ENCODE measurements around the gene GOLGA6C.
"Not testable (repeated sequence)": the region's sequence is repeated elsewhere in the genome, so short reads cannot be mapped to it uniquely, and the experiment has no call there.

GOLGA6C gene

GRCh38 chr15:75258620-75259343 lies 648 bp downstream of the GOLGA6C start:
- not testable (repeated sequence) for DNase-seq

GRCh38 chr15:75259873-75260272 lies 1.7 kb downstream of the GOLGA6C start:
- not testable (repeated sequence) for DNase-seq

DNA sequence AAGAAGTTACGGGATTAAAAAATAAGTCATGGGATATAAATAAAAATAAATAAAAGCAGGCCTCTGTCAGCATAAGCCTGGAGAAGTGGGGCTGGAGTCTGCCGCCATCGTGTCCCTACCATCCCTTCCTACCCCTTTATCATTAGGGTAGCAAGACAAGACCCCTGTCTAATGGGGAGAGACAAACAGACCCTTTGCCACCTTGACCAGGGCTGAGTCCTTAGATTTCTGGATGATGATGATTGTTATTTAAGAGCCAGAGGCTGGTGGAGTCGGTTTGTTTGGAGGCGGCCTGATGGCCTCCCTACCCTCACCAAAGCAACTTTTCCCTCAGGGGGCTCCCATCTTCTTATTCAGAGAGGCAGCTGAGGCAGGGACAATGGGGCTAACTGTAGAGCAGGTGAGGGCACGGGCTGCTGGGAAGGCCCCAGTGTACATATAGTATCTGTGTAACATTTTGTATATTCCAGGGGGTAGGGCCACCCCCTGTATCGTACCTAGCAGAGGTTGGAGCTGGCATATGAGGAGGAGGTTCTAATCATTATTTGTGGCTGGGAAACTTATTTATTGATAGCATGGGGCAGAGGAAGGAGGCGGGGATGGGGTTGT lies 15.7 kb downstream of the GOLGA6C start:
- not testable (repeated sequence) for DNase-seq

- DNase-seq, result peak; percentile 56 to 64
Measured at GRCh38 chr15:75274509-75275107, 16.5 kb downstream of the GOLGA6C start.

- DNase-seq, result not testable (repeated sequence)
Measured at GRCh38 chr15:75275617-75276016, 17.5 kb downstream of the GOLGA6C start.

DNA sequence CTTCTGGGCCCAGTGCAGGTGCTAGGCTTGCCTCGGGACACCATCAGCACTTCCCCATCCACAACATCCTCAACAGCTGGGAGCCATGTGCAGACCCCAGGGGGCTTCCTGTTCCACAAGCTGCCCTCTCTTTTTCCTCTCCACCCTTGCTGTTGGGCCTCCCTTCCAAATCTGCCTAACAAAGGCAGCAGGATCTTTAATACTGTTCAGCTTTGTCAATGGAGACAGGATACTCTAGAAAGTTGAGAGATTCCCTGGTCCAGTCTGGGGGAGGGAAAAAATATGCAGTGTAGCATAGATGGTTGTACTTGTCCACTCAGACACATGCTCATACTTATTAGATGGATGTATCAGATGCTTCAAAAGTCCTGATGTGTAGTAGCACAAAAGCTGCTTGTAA lies 20.4 kb downstream of the GOLGA6C start:
- DNase-seq, result not testable (repeated sequence)

DNA sequence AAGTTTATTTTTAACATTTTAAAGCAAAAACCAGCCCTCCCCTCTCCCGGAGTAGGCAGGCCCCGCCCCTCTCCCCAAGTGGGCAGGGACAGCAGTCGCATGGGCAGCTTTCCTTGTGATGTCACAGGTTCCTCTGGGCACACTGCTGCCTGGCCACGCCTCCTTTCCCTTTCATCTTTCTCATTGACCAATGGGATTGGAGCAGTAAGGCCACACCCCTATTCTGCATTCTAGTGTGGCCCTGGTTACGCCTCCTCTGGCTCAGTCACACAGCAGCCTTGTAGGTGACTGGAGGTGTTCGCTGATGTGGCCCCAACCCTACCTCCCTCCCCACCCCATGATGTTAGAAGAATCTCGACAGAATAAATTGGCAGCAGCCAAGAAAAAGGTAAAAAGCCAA lies 24.4 kb downstream of the GOLGA6C start, which contains the start of gene GOLGA6D:
GOLGA6D (plus strand) TSS at position 264 of the 400 bp plus-strand sequence; CDS start at position 305, 41 bp downstream.
- not testable (repeated sequence) for DNase-seq

- DNase-seq, result not testable (repeated sequence)
Measured at GRCh38 chr15:75284152-75284551, 26.0 kb downstream of the GOLGA6C start.

GRCh38 chr15:75293660-75294059 lies 35.5 kb downstream of the GOLGA6C start:
- not testable (repeated sequence) for DNase-seq

DNA sequence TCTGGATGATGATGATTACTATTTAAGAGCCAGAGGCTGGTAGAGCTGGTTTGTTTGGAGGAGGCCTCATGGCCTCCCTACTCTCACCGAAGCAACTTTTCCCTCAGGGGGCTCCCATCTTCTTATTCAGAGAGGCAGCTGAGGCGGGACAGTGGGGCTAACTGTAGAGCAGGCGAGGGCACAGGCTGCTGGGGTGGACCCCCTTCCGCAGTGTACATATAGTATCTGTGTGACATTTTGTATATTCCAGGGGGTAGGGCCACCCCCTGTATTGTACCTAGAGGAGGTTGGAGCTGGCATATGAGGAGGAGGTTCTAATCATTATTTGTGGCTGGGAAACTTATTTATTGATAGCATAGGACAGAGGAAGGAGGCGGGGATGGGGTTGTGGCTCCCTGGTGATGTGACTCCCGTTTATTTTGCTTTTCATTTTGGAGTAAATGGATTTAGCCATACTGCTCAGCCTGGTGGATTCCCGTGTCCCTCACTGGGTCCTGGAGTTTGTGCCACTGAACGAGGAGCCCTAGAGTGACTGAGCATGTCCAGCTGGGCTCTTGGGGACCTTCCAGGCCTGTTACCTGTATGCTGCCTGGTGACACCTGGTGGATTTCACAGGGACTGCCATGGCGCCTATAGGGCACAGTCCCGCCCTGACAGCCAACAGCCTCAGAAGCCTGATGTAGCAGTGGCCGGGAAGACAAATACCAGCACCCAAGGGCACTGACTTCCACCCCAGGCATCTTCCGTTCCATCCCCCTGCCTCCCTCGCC lies 40.6 kb downstream of the GOLGA6C start:
- not testable (repeated sequence) for DNase-seq

- DNase-seq, result peak; percentile 51 to 68
Measured at GRCh38 chr15:75299311-75299688, 41.2 kb downstream of the GOLGA6C start.

- DNase-seq, result not testable (repeated sequence)
Measured at GRCh38 chr15:75300026-75300425, 41.9 kb downstream of the GOLGA6C start.

DNA sequence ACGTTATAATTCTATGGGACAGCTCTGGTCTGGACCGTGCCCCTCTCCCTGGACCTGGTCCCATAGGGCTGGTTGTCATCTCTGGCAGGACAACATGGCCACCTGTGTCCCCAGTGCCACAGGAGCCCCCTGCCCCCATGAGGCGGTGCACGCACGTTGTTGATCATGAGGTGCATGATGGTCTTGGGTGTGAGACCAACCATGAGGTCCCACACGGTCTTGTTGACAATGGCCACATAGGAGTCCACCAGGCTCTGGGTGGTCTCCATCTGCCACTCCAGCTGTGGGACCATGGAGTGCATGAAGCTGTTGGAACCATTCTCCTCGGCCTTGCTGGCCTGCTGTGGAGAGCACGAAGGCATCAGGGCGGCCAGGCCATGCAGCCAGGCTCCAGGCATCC lies 44.2 kb downstream of the GOLGA6C start:
- DNase-seq, result no peak

GRCh38 chr15:75302753-75303152 lies 44.6 kb downstream of the GOLGA6C start:
- DNase-seq, result not testable (repeated sequence)

DNA sequence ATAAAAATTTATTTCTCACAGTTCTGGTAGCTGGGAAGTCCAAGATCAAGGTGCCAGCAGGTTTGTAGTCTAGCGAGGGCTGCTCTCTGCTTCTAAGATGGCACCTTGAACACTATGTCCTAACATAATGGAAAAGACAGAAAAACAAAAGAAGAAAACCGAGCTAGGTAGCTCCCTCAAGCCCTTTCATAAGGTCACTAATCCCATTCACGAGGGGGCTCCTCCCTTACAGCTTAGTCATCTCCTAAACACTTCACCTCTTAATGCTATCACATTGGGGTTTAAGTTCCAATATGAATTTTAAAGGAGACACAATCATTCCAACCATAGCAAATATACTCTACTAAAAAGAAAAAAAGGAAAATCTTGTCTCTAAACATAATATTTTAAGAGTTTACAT lies 48.1 kb downstream of the GOLGA6C start:
- no peak for DNase-seq

- DNase-seq, result no peak
Measured at GRCh38 chr15:75307778-75308390, 49.8 kb downstream of the GOLGA6C start.

GRCh38 chr15:75309711-75310110 lies 51.6 kb downstream of the GOLGA6C start:
- no peak for DNase-seq

DNA sequence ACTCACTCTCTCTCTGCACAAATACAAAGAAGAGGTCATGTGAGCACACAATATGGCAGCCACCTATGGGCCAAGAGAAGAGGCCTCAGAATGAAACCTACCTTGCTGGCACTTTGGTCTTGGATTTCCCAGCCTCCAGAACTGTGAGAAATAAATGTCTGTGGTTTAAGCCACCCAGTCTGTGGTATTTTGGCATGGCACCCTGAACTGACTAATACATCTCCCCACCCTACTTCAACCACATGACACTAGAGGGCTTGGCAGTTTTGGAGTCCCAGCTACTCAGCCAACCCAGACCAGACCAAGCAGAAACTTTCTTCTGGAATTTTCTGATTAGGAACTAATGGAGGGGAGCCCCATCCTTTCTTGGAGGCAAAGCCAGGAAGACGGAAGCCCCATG lies 54.4 kb downstream of the GOLGA6C start:
- DNase-seq, result not testable (repeated sequence)

DNA sequence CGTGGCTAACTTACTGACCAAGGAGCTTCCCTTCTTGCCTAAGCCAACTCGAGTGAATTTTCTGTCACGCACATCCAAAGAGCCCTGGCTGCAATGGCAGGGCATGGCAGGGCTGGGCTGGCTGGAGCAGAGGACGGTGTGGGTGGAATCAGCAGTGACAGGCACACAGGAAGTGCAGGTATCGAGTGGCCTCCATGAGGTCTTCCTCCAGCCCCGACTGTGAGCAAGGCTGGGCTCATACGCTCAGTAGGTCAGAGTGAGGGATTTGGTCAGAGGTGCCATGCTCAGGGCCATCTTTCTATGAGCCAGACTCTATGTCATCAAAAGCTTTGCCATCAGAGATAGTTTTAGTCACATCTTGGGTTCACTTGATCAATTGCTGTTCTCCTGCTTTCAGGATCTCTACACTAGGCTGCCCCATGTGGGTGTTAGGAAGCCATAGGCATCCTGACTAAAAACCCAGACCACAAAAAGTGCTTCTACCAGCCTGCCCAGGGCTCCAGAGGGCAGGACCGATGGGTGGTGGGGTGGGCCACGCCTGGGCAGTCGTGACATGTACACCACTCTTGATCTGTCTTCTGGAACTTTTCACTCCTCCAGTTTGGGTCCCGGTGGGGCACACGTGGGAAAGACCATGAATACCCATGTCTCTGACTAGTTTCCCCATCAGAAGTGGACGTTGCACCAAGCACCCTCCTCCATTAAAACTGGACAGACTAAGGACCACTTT lies 55.1 kb downstream of the GOLGA6C start:
- no peak for DNase-seq

DNA sequence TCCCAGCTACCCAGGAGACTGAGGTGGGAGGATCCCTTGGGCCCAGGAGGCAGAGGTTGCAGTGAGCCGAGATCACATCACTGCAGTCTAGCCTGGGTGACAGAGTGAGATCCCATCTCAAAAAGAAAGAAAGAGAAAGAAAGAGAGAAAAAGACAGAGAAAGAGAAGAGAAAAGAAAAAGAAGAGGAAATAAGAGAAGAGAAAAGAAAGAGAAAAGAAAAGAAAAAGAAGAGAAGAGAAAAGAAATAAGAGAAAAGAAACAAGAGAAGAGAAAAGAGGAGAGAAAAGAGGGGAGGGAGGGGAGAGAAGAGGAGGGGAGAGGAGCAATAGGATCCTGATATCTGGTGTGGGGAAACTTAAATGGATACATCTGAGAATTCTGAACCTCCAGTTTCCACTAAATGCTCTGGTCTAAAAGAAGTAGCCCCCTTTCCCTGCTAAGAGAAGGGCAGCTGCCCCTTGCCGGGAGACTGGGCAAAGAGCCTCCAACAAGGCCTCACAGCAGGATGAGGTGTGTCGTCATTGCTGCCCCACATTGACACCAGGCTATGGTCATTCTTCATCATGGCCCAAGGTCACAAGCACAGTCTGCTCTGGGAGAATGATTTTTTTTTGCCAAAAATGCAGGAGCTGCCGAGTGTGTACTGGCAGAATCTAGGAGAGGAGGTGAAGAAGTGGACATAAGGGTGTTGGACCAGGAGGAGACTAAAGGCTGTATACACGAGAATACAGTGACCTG lies 56.6 kb downstream of the GOLGA6C start:
- no peak for DNase-seq

DNA sequence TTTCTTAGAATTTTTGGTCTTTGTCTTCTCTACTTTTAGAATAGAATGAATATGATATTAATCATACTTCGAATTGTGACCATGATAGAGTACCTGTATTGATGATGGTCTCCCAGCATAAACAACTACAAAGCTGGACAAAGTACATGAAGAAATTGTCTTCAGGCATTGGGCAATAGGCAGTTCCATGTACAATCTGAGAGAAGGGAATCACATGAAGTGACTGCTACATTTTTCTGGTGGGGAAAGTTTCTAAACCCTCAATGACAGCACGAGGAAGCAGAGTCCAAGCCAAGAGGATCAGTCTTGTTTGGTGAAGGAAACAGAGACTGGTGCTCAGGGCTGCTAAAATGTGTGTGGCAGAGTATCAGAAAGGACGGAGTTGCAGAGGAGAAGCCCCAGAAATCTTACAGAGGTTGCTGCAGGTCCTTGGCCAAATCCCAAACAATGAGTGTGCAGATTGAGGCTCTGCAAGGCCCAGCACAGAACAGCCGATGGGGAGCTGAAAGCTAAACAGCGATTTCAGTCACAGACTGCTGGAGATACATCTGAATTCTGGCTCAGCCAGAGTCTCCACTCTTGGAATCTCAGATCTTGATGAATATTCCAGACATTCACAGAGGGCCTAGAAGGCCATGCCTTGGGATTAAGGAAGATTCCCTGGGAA lies 61.2 kb downstream of the GOLGA6C start:
- not testable (repeated sequence) for DNase-seq
